ENCODE data around the gene DLGAP4. TPM values are rescaled to one million over a fixed set of nuclear protein-coding genes. Genes with fewer than 3 reads are reported as not detected.

DLGAP4 gene
- total RNA-seq: 11.9 and 30.6 TPM in 2 replicates

GRCh38 chr20:36305602-36306551 is at the start of gene DLGAP4:
Gene DLGAP4, plus strand, starts transcription at chr20:36306339. Its CDS starts 125,379 bp downstream, at chr20:36431718.

DNA sequence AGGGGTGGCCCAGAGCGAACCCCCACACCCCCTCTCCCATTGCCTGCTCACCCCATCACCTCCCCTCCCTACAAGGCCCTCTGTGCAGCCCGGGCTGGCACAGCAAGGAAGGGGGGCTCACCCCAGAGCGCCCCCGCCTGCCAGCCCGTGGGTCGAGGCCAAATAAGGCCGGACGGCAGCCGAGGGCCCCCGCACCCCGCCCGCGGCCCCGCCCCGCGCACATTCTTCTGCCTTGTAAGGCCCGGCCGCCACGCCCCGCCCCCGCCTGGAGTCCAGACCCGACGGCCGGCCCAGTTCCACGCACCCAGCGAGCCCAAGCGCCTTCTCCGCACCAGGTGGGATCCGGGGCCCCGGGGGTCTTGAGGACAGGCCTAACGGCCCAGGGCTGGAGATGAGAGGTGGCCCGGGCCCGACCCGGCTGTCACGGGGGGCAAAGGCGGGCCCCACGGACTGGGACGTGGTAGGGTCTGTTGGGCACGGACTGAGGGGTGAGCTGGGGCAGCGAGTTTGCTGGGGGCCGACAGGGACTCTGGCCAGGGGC is 235.2 kb downstream of the DLGAP4 start, which contains the start of gene MYL9:
TSS of gene MYL9 (plus strand) at position 293 of the 541 bp plus-strand sequence. CDS start 3,366 bp downstream, outside the sequence.

GRCh38 chr20:36573103-36573797 is 267.1 kb downstream of the DLGAP4 start, which contains the start of gene TGIF2:
Gene TGIF2, plus strand, starts transcription at chr20:36573597. Its CDS starts 5,178 bp downstream, at chr20:36578775.

Other genes with a start within 250 kb of the DLGAP4 start
- 3.4 and 7.2 TPM in 2 replicates for gene EPB41L1, start 151.6 kb upstream of the DLGAP4 start, total RNA-seq
- gene AAR2, start 69.9 kb upstream of the DLGAP4 start, total RNA-seq: 18.1 and 20.2 TPM in 2 replicates
- gene MYL9, start 235.2 kb downstream of the DLGAP4 start, total RNA-seq: under 0.01 and 1.9 TPM in 2 replicates

Data from tracheal epithelial cell (primary cell).